ENCODE measurements around the gene CD2AP. TPM values are rescaled to one million over a fixed set of nuclear protein-coding genes. Genes with fewer than 3 reads are reported as not detected.

Gene CD2AP
- total RNA-seq, 1 donor from 2014 or later = 16.2 TPM

GRCh38 chr6:47521961-47522360 is 44.4 kb downstream of the CD2AP start:
- peaks cover 22% of the 10 kb centered on the region for H3K4me1 Mint-ChIP-seq (ENCODE audit: low read depth)
- H3K4me3 Mint-ChIP-seq (ENCODE audit: unreplicated experiment) = no peak overlapping the region
- TF ChIP-seq, protein P1, sequence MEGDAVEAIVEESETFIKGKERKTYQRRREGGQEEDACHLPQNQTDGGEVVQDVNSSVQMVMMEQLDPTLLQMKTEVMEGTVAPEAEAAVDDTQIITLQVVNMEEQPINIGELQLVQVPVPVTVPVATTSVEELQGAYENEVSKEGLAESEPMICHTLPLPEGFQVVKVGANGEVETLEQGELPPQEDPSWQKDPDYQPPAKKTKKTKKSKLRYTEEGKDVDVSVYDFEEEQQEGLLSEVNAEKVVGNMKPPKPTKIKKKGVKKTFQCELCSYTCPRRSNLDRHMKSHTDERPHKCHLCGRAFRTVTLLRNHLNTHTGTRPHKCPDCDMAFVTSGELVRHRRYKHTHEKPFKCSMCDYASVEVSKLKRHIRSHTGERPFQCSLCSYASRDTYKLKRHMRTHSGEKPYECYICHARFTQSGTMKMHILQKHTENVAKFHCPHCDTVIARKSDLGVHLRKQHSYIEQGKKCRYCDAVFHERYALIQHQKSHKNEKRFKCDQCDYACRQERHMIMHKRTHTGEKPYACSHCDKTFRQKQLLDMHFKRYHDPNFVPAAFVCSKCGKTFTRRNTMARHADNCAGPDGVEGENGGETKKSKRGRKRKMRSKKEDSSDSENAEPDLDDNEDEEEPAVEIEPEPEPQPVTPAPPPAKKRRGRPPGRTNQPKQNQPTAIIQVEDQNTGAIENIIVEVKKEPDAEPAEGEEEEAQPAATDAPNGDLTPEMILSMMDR (IDR thresholded peaks at IDR 0.05) = no peak
- DNase-seq (ENCODE audit: low spot score) = no peak
- H3K36me3 Mint-ChIP-seq (ENCODE audit: low read depth) = no peaks in the 10 kb centered on the region
- peak overlapping the region; percentile 13 for H3K27ac Mint-ChIP-seq (ENCODE audit: unreplicated experiment)
- no peaks in the 10 kb centered on the region for H3K27me3 Mint-ChIP-seq (ENCODE audit: low read depth)
- no peaks in the 10 kb centered on the region for H3K9me3 Mint-ChIP-seq (ENCODE audit: low read depth)

DNA sequence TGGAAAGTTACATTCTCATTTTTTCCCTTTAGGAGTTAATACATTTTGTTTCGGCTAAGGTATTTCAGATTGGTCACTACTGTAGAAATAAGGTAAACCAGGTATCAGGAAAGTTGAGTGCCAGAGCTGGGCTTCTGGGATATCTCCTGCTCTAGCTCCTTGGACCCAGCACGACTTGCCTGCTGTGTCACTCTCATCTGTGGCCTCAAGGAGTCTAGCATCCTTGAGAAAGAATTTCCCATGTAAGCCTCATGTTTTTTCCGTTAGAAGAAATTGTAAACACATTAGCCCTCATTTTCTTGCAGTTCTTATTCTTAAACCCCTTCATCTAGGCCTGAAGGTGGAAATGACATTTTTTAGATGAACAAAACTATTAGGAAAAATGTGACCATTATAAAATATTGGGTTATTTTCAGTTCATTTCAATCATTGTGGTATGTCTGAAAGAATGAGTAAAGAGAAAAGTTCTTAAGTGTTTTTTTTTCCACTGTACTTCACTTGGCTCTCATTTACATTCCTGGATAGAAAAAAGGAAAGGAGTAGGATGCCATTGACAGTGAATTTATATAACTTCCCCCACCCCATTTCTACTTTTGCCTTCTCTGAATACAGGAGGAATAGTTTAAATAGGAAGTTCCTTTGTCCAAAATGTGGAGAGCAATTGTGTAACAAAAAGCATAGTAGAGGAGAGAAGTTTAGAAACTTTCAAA is 46.7 kb downstream of the CD2AP start:
- Mint-ChIP-seq H3K4me1 (ENCODE audit: low read depth) (peaks cover 22% of the 10 kb centered on the region), H3K9me3 (ENCODE audit: low read depth) (peaks cover 5% of the 10 kb centered on the region), H3K4me3 (ENCODE audit: unreplicated experiment) (no peak overlapping the region), H3K27me3 (ENCODE audit: low read depth) (no peaks in the 10 kb centered on the region), H3K27ac (ENCODE audit: unreplicated experiment) (peak overlapping the region; percentile 90), H3K36me3 (ENCODE audit: low read depth) (peaks cover 6% of the 10 kb centered on the region)
- TF ChIP-seq, protein P1 (IDR thresholded peaks at IDR 0.05) = peak; percentile 28
- no peak for DNase-seq (ENCODE audit: low spot score)

- Mint-ChIP-seq H3K9me3 (ENCODE audit: low read depth) (peaks cover 5% of the 10 kb centered on the region), H3K4me1 (ENCODE audit: low read depth) (peaks cover 29% of the 10 kb centered on the region), H3K27me3 (ENCODE audit: low read depth) (no peaks in the 10 kb centered on the region), H3K36me3 (ENCODE audit: low read depth) (peaks cover 6% of the 10 kb centered on the region), H3K27ac (ENCODE audit: unreplicated experiment) (no peak overlapping the region), H3K4me3 (ENCODE audit: unreplicated experiment) (no peak overlapping the region)
- TF ChIP-seq, protein P1 (IDR thresholded peaks at IDR 0.05) = no peak
- no peak for DNase-seq (ENCODE audit: low spot score)
These were observed 47.9 kb downstream of the CD2AP start for GRCh38 chr6:47525330-47526057.

DNA sequence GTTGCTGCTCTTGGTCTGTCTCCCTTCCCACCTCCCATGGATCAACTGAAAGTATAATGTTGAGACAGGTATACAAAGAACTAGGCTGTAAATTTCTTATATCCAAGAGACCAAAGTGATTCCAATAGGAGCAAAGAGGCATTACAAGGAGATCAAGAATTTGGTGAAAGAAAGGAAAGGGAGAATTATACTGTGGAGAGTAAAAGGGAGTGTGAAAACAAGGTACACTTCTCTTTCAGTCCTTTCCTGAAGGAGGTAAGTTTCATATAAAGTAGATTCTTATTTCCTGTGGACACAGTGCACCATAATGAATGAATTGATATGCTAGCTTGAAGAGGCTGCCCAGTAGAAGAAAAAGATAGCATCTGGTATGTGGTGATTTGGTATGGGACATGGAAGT is 49.7 kb downstream of the CD2AP start:
- no peak for DNase-seq (ENCODE audit: low spot score)
- TF ChIP-seq, protein P1 (IDR thresholded peaks at IDR 0.05) = no peak
- H3K4me3 Mint-ChIP-seq (ENCODE audit: unreplicated experiment) = no peak overlapping the region
- peaks cover 29% of the 10 kb centered on the region for H3K4me1 Mint-ChIP-seq (ENCODE audit: low read depth)
- peaks cover 6% of the 10 kb centered on the region for H3K36me3 Mint-ChIP-seq (ENCODE audit: low read depth)
- peaks cover 5% of the 10 kb centered on the region for H3K9me3 Mint-ChIP-seq (ENCODE audit: low read depth)
- no peak overlapping the region for H3K27ac Mint-ChIP-seq (ENCODE audit: unreplicated experiment)
- H3K27me3 Mint-ChIP-seq (ENCODE audit: low read depth) = no peaks in the 10 kb centered on the region

- Mint-ChIP-seq H3K27ac (ENCODE audit: unreplicated experiment) (peak overlapping the region; percentile 18), H3K9me3 (ENCODE audit: low read depth) (peaks cover 5% of the 10 kb centered on the region), H3K4me1 (ENCODE audit: low read depth) (peaks cover 16% of the 10 kb centered on the region), H3K36me3 (ENCODE audit: low read depth) (peaks cover 8% of the 10 kb centered on the region), H3K4me3 (ENCODE audit: unreplicated experiment) (no peak overlapping the region), H3K27me3 (ENCODE audit: low read depth) (no peaks in the 10 kb centered on the region)
- no peak for DNase-seq (ENCODE audit: low spot score)
- TF ChIP-seq, protein P1 (IDR thresholded peaks at IDR 0.05) = no peak
These were observed 52.1 kb downstream of the CD2AP start for GRCh38 chr6:47529734-47530133.

Measured in chondrocyte (in vitro differentiated cells).